ENCODE measurements around the gene CAPZA1.

Gene CAPZA1

DNA sequence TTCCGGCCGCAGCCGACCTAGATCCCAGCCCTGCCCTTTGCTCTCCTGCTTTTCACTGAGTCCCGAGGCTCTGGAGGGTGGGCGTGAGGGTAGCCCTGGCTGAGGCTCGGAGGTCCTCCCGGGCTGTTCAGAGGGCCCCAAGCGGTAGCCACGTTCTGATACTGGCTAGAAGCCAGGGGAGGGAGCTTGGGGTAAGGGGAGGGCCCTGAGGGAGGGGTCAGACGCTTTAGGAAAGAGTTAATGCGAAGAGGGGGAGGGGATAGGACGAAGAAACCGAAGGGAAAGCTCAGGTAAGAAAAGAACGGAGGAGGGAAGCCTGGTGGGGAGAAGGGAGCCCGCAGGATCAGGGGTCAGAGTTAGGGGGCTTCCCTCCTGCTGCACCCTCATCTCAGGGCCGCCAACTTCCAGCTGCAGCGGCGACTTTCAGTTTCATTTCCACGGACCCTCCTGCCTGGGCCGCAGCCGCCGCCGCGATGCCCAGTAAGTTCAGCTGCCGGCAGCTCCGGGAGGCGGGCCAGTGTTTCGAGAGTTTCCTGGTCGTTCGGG, 54.9 kb downstream of the CAPZA1 start, which contains the start of gene MOV10 (continued):
- peak; percentile 78 for TF ChIP-seq ZBTB20 (tag by site-specific recombination; IDR thresholded peaks at IDR 0.05)
- TF ChIP-seq ZNF791 (tag by site-specific recombination; IDR thresholded peaks at IDR 0.05) = no peak
- TF ChIP-seq, protein P1, sequence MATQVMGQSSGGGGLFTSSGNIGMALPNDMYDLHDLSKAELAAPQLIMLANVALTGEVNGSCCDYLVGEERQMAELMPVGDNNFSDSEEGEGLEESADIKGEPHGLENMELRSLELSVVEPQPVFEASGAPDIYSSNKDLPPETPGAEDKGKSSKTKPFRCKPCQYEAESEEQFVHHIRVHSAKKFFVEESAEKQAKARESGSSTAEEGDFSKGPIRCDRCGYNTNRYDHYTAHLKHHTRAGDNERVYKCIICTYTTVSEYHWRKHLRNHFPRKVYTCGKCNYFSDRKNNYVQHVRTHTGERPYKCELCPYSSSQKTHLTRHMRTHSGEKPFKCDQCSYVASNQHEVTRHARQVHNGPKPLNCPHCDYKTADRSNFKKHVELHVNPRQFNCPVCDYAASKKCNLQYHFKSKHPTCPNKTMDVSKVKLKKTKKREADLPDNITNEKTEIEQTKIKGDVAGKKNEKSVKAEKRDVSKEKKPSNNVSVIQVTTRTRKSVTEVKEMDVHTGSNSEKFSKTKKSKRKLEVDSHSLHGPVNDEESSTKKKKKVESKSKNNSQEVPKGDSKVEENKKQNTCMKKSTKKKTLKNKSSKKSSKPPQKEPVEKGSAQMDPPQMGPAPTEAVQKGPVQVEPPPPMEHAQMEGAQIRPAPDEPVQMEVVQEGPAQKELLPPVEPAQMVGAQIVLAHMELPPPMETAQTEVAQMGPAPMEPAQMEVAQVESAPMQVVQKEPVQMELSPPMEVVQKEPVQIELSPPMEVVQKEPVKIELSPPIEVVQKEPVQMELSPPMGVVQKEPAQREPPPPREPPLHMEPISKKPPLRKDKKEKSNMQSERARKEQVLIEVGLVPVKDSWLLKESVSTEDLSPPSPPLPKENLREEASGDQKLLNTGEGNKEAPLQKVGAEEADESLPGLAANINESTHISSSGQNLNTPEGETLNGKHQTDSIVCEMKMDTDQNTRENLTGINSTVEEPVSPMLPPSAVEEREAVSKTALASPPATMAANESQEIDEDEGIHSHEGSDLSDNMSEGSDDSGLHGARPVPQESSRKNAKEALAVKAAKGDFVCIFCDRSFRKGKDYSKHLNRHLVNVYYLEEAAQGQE (tag by site-specific recombination; IDR thresholded peaks at IDR 0.05) = peak; percentile 64; the same call in 1 of the 2 replicates
- TF ChIP-seq ZFHX2 (tag by site-specific recombination; conservative IDR thresholded peaks at IDR 0.05) = peak; percentile 47
- TF ChIP-seq, protein P2, sequence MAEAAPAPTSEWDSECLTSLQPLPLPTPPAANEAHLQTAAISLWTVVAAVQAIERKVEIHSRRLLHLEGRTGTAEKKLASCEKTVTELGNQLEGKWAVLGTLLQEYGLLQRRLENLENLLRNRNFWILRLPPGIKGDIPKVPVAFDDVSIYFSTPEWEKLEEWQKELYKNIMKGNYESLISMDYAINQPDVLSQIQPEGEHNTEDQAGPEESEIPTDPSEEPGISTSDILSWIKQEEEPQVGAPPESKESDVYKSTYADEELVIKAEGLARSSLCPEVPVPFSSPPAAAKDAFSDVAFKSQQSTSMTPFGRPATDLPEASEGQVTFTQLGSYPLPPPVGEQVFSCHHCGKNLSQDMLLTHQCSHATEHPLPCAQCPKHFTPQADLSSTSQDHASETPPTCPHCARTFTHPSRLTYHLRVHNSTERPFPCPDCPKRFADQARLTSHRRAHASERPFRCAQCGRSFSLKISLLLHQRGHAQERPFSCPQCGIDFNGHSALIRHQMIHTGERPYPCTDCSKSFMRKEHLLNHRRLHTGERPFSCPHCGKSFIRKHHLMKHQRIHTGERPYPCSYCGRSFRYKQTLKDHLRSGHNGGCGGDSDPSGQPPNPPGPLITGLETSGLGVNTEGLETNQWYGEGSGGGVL (tag by site-specific recombination; IDR thresholded peaks at IDR 0.05) = peak; percentile 97
- no peak for TF ChIP-seq YY1 (tag by site-specific recombination; IDR thresholded peaks at IDR 0.05)
- no peak for TF ChIP-seq ZNF23 (tag by site-specific recombination; IDR thresholded peaks at IDR 0.05; ENCODE audit: borderline replicate concordance)
- TF ChIP-seq ZNF394 (tag by site-specific recombination; IDR thresholded peaks at IDR 0.05; ENCODE audit: borderline replicate concordance) = peak; percentile 55; the same call in 1 of the 2 replicates
- TF ChIP-seq ZNF785 (tag by site-specific recombination; IDR thresholded peaks at IDR 0.05) = no peak
- no peak for TF ChIP-seq ZNF404 (tag by site-specific recombination; IDR thresholded peaks at IDR 0.05)
- TF ChIP-seq ZFP3 (tag by site-specific recombination; IDR thresholded peaks at IDR 0.05; ENCODE audit: low read depth) = no peak
- TF ChIP-seq, protein P3, sequence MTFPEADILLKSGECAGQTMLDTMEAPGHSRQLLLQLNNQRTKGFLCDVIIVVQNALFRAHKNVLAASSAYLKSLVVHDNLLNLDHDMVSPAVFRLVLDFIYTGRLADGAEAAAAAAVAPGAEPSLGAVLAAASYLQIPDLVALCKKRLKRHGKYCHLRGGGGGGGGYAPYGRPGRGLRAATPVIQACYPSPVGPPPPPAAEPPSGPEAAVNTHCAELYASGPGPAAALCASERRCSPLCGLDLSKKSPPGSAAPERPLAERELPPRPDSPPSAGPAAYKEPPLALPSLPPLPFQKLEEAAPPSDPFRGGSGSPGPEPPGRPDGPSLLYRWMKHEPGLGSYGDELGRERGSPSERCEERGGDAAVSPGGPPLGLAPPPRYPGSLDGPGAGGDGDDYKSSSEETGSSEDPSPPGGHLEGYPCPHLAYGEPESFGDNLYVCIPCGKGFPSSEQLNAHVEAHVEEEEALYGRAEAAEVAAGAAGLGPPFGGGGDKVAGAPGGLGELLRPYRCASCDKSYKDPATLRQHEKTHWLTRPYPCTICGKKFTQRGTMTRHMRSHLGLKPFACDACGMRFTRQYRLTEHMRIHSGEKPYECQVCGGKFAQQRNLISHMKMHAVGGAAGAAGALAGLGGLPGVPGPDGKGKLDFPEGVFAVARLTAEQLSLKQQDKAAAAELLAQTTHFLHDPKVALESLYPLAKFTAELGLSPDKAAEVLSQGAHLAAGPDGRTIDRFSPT (tag by site-specific recombination; IDR thresholded peaks at IDR 0.05) = 0 out of 2 replicates have a peak, but pooled peaks have one; percentile 32
- TF ChIP-seq ZNF530 (tag by site-specific recombination; IDR thresholded peaks at IDR 0.05; ENCODE audit: low read depth) = no peak
- peak; percentile 63; the same call in 1 of the 2 replicates for TF ChIP-seq ZNF2 (tag by site-specific recombination; IDR thresholded peaks at IDR 0.05)
- TF ChIP-seq ZNF157 (tag by site-specific recombination; IDR thresholded peaks at IDR 0.05) = no peak
- TF ChIP-seq ZNF830 (tag by site-specific recombination; IDR thresholded peaks at IDR 0.05; ENCODE audit: low read depth) = no peak
- TF ChIP-seq, protein P4, sequence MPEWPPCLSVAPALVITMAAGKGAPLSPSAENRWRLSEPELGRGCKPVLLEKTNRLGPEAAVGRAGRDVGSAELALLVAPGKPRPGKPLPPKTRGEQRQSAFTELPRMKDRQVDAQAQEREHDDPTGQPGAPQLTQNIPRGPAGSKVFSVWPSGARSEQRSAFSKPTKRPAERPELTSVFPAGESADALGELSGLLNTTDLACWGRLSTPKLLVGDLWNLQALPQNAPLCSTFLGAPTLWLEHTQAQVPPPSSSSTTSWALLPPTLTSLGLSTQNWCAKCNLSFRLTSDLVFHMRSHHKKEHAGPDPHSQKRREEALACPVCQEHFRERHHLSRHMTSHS (tag by site-specific recombination; IDR thresholded peaks at IDR 0.05) = no peak
- no peak for TF ChIP-seq YY2 (tag by site-specific recombination; IDR thresholded peaks at IDR 0.05)
- TF ChIP-seq ZNF777 (tag by site-specific recombination; IDR thresholded peaks at IDR 0.05; ENCODE audit: borderline replicate concordance) = no peak
- peak; percentile 61; the same call in 1 of the 2 replicates for TF ChIP-seq OSR2 (tag by site-specific recombination; IDR thresholded peaks at IDR 0.05)
- no peak for TF ChIP-seq ZNF140 (tag by site-specific recombination; IDR thresholded peaks at IDR 0.05)
- TF ChIP-seq ZNF426 (tag by site-specific recombination; IDR thresholded peaks at IDR 0.05) = no peak
- peak; percentile 63 for TF ChIP-seq ZNF629 (tag by site-specific recombination; IDR thresholded peaks at IDR 0.05)
- no peak for TF ChIP-seq TCF7L2 (IDR thresholded peaks at IDR 0.05; ENCODE audit: borderline replicate concordance, low read depth, low read length)
- no peak for TF ChIP-seq ZNF423 (tag by site-specific recombination; IDR thresholded peaks at IDR 0.05)
- no peak for TF ChIP-seq ZNF654 (tag by site-specific recombination; IDR thresholded peaks at IDR 0.05; ENCODE audit: low read depth)
- no peak for TF ChIP-seq ZNF623 (tag by site-specific recombination; IDR thresholded peaks at IDR 0.05)
- no peak for TF ChIP-seq ZBTB17 (tag by site-specific recombination; IDR thresholded peaks at IDR 0.05)
- no peak for TF ChIP-seq ZNF473 (tag by site-specific recombination; IDR thresholded peaks at IDR 0.05)
- no peak for TF ChIP-seq GLIS1 (tag by site-specific recombination; IDR thresholded peaks at IDR 0.05)
- TF ChIP-seq REPIN1 (tag by site-specific recombination; IDR thresholded peaks at IDR 0.05; ENCODE audit: low read depth) = no peak
- peak; percentile 91 for TF ChIP-seq SP3 (tag by site-specific recombination; IDR thresholded peaks at IDR 0.05)
- 0 out of 2 replicates have a peak, but pooled peaks have one; percentile 46 for TF ChIP-seq IKZF3 (tag by site-specific recombination; IDR thresholded peaks at IDR 0.05)
- peak; percentile 77 for TF ChIP-seq SP2 (tag by site-specific recombination; IDR thresholded peaks at IDR 0.05)
- TF ChIP-seq ZNF549 (tag by site-specific recombination; IDR thresholded peaks at IDR 0.05) = no peak

Measured in HEK293 (cell line).